ENCODE measurements around the gene BLACAT1.

The BLACAT1 gene

GRCh38 chr1:205453466-205453865 lies 2.4 kb downstream of the BLACAT1 start:
- DNase-seq = no peak

GRCh38 chr1:205452933-205453332 lies 2.9 kb downstream of the BLACAT1 start:
- DNase-seq = no peak

- no peak for DNase-seq
These were observed 3.5 kb downstream of the BLACAT1 start for GRCh38 chr1:205452364-205452763.

- no peak for DNase-seq
These were observed 4.1 kb downstream of the BLACAT1 start for GRCh38 chr1:205451759-205452164.

GRCh38 chr1:205451202-205451601 lies 4.6 kb downstream of the BLACAT1 start:
- no peak for DNase-seq

GRCh38 chr1:205450448-205450847 lies 5.4 kb downstream of the BLACAT1 start:
- no peak for DNase-seq

GRCh38 chr1:205449750-205450443 lies 5.9 kb downstream of the BLACAT1 start:
- DNase-seq = peak; percentile 54

- DNase-seq = no peak
These were observed 6.5 kb downstream of the BLACAT1 start for GRCh38 chr1:205449254-205449749.

GRCh38 chr1:205448540-205449253 lies 7.1 kb downstream of the BLACAT1 start:
- no peak for DNase-seq

GRCh38 chr1:205447457-205448341 lies 8.1 kb downstream of the BLACAT1 start:
- DNase-seq = no peak

- no peak for DNase-seq
These were observed 9.0 kb downstream of the BLACAT1 start for GRCh38 chr1:205446828-205447227.

GRCh38 chr1:205445646-205445935 lies 10.3 kb downstream of the BLACAT1 start:
- DNase-seq = no peak

- peak; percentile 87 for DNase-seq
These were observed 10.8 kb downstream of the BLACAT1 start for GRCh38 chr1:205444931-205445645.

GRCh38 chr1:205444300-205444930 lies 11.4 kb downstream of the BLACAT1 start:
- DNase-seq = no peak

- DNase-seq = no peak
These were observed 12.1 kb downstream of the BLACAT1 start for GRCh38 chr1:205443585-205444299.

- DNase-seq = no peak
These were observed 13.7 kb downstream of the BLACAT1 start for GRCh38 chr1:205442051-205442725.

GRCh38 chr1:205441716-205442050 lies 14.2 kb downstream of the BLACAT1 start:
- DNase-seq = no peak

GRCh38 chr1:205441318-205441633 lies 14.6 kb downstream of the BLACAT1 start:
- DNase-seq = no peak

- peak; percentile 52 for DNase-seq
These were observed 15.1 kb downstream of the BLACAT1 start for GRCh38 chr1:205440476-205441317.

- no peak for DNase-seq
These were observed 15.7 kb downstream of the BLACAT1 start for GRCh38 chr1:205440121-205440475.

All from right hindlimb (tissue), 1 donor.